Keratinocyte (primary cell): ENCODE measurements around the gene EPHA1.

Source experiments
- EZH2 ChIP-seq: IDR thresholded peaks from one replicate; pipeline ENCODE4 v1.6.1; 2012; ENCODE audit warnings: inconsistent platforms, mild to moderate bottlenecking, low read length, moderate library complexity
- TF ChIP-seq, protein P1 (sequence below), 3 experiments: IDR thresholded peaks in 1 of 3; conservative IDR thresholded peaks in 1 of 3; optimal IDR thresholded peaks in 1 of 3; 2 replicates in 2 of 3; 3 replicates in 1 of 3; pipeline versions ENCODE3 to v1.5.1; 2011; ENCODE audit warnings: low read length in 3 of 3, mild to moderate bottlenecking in 3 of 3, moderate library complexity in 2 of 3, control low read depth in 1 of 3, inconsistent platforms in 1 of 3; ENCODE audit not compliant: insufficient read depth in 2 of 3; ENCODE audit errors: extremely low read depth in 1 of 3

DNA sequence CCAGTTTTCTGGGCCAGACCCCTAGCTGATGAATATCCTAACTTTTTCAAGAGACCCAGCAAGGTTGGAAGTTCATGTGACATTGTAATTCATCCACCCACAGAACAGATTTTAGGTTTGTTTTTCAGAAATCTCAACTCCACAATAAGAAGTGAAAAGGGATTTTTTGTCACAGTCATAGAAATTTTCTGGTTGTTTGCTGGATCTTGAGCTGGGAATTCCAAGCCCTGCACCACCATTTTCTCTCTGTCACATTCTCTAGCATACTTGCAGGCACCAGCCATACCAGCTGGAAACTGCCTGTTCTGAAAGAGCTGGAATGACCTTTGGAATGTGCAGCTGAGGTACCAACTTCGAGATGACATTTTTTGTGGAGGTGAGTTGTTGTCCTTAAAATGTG lies 43.1 kb upstream of the EPHA1 start:
- TF ChIP-seq, protein P1, sequence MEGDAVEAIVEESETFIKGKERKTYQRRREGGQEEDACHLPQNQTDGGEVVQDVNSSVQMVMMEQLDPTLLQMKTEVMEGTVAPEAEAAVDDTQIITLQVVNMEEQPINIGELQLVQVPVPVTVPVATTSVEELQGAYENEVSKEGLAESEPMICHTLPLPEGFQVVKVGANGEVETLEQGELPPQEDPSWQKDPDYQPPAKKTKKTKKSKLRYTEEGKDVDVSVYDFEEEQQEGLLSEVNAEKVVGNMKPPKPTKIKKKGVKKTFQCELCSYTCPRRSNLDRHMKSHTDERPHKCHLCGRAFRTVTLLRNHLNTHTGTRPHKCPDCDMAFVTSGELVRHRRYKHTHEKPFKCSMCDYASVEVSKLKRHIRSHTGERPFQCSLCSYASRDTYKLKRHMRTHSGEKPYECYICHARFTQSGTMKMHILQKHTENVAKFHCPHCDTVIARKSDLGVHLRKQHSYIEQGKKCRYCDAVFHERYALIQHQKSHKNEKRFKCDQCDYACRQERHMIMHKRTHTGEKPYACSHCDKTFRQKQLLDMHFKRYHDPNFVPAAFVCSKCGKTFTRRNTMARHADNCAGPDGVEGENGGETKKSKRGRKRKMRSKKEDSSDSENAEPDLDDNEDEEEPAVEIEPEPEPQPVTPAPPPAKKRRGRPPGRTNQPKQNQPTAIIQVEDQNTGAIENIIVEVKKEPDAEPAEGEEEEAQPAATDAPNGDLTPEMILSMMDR (optimal IDR thresholded peaks at IDR 0.05 in 1 of 3, IDR thresholded peaks at IDR 0.05 in 1 of 3, conservative IDR thresholded peaks at IDR 0.05 in 1 of 3; ENCODE audit: extremely low read depth in 1 of 3, insufficient read depth in 2 of 3, low read length in 3 of 3), result no peak
- TF ChIP-seq EZH2, result no peak
